Measurements from ENCODE around the gene SORCS2. TPM values are rescaled to one million over a fixed set of nuclear protein-coding genes. Genes with fewer than 3 reads are reported as not detected.
A peak's percentile ranks its signal among the peaks of the same experiment; 100 is the strongest.

The SORCS2 gene
- total RNA-seq, 1 donor from 2014 or later: 3.1 TPM

DNA sequence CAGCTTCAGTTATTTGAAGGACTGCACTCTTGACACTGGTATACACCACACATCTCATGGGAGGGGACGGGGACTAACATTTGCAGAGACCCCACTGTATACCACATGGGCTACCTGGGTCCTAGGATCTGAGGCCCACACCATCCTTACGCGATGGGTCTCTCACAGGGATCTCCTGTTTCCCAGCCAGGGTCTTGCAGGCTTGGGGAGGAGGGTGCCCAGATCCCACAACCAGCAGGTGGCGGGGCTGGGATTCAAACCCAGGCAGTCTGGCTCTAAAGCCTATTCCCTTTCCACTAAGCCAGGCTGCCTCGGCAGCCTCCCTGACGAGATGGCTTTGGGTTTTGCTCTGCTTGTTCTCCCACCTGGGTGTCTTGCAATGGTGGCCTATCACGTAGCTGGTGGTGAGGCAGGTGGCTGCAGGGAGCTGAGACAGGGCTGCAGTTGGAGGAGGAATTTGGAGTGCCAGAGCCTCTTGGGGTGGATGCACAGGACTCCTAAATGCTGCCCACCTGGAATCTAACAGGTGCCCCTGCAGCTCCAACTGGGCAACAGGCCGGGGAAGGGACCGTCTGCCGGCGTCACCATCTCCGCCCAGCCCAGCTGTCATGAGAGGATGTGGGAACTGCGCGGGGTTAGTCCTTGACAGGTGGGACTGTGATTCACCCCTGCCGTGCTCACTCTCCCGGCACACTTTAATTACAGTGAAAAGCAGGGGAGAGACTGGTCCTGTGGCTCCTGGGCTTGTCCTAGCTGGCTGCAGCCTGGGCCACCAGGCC lies 131.7 kb downstream of the SORCS2 start:
- Histone ChIP-seq H3K27ac (ENCODE audit: low read depth, low read length) (no peak overlapping the region), H3K27me3 (ENCODE audit: control insufficient read depth in 3 of 3, insufficient read depth in 3 of 3, low read length in 3 of 3) (peaks cover 0 to 16% (median 11%) of the 10 kb centered on the region in 3 donors), H3K9me3 (ENCODE audit: control insufficient read depth in 3 of 3, low read length in 3 of 3) (no peaks in the 10 kb centered on the region), H3K9ac (ENCODE audit: low read depth in 1 of 3, low read length in 3 of 3) (no peak overlapping the region), H3K4me1 (ENCODE audit: control insufficient read depth in 3 of 3, insufficient read depth in 3 of 3, low read length in 3 of 3) (peaks cover 3 to 7% (median 5%) of the 10 kb centered on the region in 3 donors), H3K36me3 (ENCODE audit: control insufficient read depth in 3 of 3, insufficient read depth in 3 of 3, low read length in 3 of 3) (no peaks in the 10 kb centered on the region), H3K4me3 (ENCODE audit: low read length in 3 of 3) (no peak overlapping the region)

DNA sequence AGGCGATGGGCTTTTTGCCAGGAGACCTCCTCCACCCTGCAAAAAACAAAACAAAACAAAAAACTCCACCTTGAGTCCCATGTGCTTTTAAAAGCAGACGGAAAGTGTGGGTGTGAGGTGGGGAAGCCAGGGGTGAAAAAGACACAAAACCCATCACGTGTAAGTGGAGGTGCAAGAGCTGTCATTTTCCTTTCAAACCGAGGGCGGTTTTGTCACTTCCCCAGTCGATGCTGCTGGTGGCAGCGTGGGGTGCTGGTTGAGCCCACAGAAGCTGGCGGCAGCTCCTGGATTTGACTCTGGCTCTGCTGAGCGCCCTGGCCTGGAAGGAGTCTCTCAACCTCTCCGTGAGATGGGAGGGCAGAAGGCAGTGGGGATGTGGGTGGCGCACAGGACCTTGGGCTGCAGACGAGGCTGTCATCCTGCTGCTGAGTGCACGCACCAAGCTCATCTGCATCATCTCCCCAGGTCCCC lies 132.3 kb downstream of the SORCS2 start:
- no peaks in the 10 kb centered on the region for H3K36me3 ChIP-seq (ENCODE audit: control insufficient read depth in 3 of 3, insufficient read depth in 3 of 3, low read length in 3 of 3)

DNA sequence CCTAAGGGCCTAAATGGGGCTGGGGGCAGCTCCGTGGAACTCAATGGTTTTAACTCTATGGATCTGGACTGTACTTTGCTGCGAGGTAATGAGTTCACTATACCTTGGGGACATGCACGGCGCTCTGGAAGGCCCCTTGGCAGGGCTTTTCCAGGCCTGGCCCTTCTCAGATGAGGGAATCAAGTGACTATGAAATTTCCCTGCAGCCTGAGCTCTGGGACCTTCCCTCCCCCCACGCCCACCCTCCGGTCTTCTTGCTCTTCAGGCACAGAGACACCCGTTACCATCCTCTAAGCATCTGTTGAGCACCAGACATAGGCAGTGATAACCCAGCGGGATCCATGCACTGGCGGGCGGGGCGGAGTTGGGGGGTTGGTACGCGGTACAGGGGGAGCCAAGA lies 133.2 kb downstream of the SORCS2 start:
- Histone ChIP-seq H3K9ac (ENCODE audit: low read depth in 1 of 3, low read length in 3 of 3) (no peak overlapping the region), H3K27me3 (ENCODE audit: control insufficient read depth in 3 of 3, insufficient read depth in 3 of 3, low read length in 3 of 3) (peaks cover 0 to 19% (median 16%) of the 10 kb centered on the region in 3 donors), H3K9me3 (ENCODE audit: control insufficient read depth in 3 of 3, low read length in 3 of 3) (no peaks in the 10 kb centered on the region), H3K36me3 (ENCODE audit: control insufficient read depth in 3 of 3, insufficient read depth in 3 of 3, low read length in 3 of 3) (no peaks in the 10 kb centered on the region), H3K4me1 (ENCODE audit: control insufficient read depth in 3 of 3, insufficient read depth in 3 of 3, low read length in 3 of 3) (peaks cover 6 to 12% (median 9%) of the 10 kb centered on the region in 3 donors), H3K4me3 (ENCODE audit: low read length in 3 of 3) (no peak overlapping the region), H3K27ac (ENCODE audit: low read depth, low read length) (no peak overlapping the region)

More for the DNA sequence above, 132.3 kb downstream of the SORCS2 start:
- Histone ChIP-seq H3K9me3 (ENCODE audit: control insufficient read depth in 3 of 3, low read length in 3 of 3) (no peaks in the 10 kb centered on the region), H3K4me1 (ENCODE audit: control insufficient read depth in 3 of 3, insufficient read depth in 3 of 3, low read length in 3 of 3) (peaks cover 6 to 12% (median 9%) of the 10 kb centered on the region in 3 donors), H3K9ac (ENCODE audit: low read depth in 1 of 3, low read length in 3 of 3) (no peak overlapping the region), H3K4me3 (ENCODE audit: low read length in 3 of 3) (no peak overlapping the region), H3K27ac (ENCODE audit: low read depth, low read length) (no peak overlapping the region), H3K27me3 (ENCODE audit: control insufficient read depth in 3 of 3, insufficient read depth in 3 of 3, low read length in 3 of 3) (peaks cover 0 to 16% (median 11%) of the 10 kb centered on the region in 3 donors)

DNA sequence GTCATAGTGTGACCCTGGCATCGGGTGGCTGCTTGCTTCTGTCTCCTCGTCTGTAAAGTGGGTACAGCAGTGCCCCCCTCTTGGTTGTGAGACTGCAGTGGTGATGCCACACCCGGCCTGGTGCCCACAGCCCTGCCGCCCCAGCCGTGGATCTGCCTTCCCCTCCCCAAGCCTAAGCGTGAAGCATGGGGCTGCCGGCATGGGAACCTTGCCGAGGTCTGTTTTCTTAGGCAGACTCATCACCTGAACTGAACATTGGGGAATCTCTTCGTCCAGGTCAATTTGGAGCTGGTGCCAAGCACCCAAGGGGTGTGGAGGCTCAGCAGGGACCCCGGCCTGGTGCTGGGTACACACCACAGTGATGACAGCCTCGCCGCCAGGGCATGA lies 134.0 kb downstream of the SORCS2 start:
- peaks cover 6 to 12% (median 9%) of the 10 kb centered on the region in 3 donors for H3K4me1 ChIP-seq (ENCODE audit: control insufficient read depth in 3 of 3, insufficient read depth in 3 of 3, low read length in 3 of 3)
- H3K9me3 ChIP-seq (ENCODE audit: control insufficient read depth in 3 of 3, low read length in 3 of 3): no peaks in the 10 kb centered on the region
- H3K36me3 ChIP-seq (ENCODE audit: control insufficient read depth in 3 of 3, insufficient read depth in 3 of 3, low read length in 3 of 3): no peaks in the 10 kb centered on the region
- no peak overlapping the region for H3K9ac ChIP-seq (ENCODE audit: low read depth in 1 of 3, low read length in 3 of 3)
- H3K27me3 ChIP-seq (ENCODE audit: control insufficient read depth in 3 of 3, insufficient read depth in 3 of 3, low read length in 3 of 3): peaks cover 0 to 20% (median 19%) of the 10 kb centered on the region in 3 donors
- no peak overlapping the region for H3K27ac ChIP-seq (ENCODE audit: low read depth, low read length)
- no peak overlapping the region for H3K4me3 ChIP-seq (ENCODE audit: low read length in 3 of 3)

DNA sequence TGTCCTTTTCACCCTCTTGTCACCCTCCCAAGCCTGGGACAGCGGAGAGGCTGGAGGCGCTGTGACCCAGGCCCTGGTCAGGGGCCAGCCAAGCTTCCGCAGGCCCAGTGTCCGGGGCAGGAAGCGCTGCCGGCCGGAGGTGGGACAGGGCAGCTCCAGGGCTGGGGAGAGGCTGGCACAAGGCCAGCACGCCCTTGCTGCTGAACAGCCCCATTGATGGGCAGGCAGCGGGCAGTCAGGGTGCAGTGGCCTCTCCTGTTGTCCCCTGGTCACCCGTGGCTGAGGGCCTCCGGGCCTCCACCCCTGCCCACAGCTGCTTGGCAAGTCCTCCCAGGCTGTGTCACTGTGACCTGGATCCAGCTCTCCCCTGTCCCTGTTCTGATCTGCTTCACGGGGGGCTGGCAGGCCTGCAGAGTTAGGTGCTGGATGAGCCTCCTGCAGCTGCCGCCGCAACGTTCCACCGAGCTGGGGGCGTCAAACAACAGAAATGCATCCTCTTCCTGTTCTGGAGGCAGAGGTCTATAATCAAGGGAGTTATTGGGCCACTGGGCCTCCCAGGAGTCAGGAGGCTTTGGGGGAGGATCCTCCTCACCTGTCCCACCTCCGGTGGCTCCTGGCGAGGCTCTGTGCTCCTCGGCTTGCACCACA lies 134.5 kb downstream of the SORCS2 start:
- Histone ChIP-seq H3K4me1 (ENCODE audit: control insufficient read depth in 3 of 3, insufficient read depth in 3 of 3, low read length in 3 of 3) (peaks cover 6 to 12% (median 9%) of the 10 kb centered on the region in 3 donors), H3K4me3 (ENCODE audit: low read length in 3 of 3) (no peak overlapping the region), H3K27me3 (ENCODE audit: control insufficient read depth in 3 of 3, insufficient read depth in 3 of 3, low read length in 3 of 3) (peaks cover 0 to 20% (median 19%) of the 10 kb centered on the region in 3 donors), H3K9me3 (ENCODE audit: control insufficient read depth in 3 of 3, low read length in 3 of 3) (no peaks in the 10 kb centered on the region), H3K27ac (ENCODE audit: low read depth, low read length) (no peak overlapping the region), H3K9ac (ENCODE audit: low read depth in 1 of 3, low read length in 3 of 3) (no peak overlapping the region), H3K36me3 (ENCODE audit: control insufficient read depth in 3 of 3, insufficient read depth in 3 of 3, low read length in 3 of 3) (no peaks in the 10 kb centered on the region)

DNA sequence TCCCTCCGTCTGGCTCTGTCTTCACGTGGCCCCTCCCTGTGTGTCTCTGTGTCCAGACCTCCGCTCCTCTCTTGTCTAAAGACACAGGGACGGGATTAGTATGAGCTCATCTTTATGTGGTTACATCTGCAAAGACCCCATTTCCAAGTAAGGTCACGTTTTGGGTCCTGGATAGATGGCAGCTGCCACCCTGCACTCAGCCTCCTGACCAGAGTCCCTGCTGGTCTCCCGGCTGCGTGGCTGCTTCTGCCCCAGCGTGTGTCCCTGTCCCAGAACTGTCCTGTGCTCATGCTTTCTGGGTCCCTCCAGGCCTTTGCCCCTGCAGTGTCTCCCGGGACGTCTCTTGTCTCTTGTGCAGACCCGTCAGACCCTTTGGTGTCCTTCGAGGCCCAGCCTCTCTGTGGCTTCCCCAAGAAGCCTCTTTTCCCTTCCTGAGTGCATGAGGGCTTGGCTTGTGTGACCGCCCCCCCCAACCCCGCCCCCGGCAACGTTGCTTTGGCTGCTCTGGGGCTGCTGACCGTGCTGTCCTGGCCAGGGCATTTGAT lies 135.1 kb downstream of the SORCS2 start:
- H3K27me3 ChIP-seq (ENCODE audit: control insufficient read depth in 3 of 3, insufficient read depth in 3 of 3, low read length in 3 of 3): peaks cover 0 to 20% (median 14%) of the 10 kb centered on the region in 3 donors
- no peak overlapping the region for H3K4me3 ChIP-seq (ENCODE audit: low read length in 3 of 3)
- no peak overlapping the region for H3K27ac ChIP-seq (ENCODE audit: low read depth, low read length)
- H3K4me1 ChIP-seq (ENCODE audit: control insufficient read depth in 3 of 3, insufficient read depth in 3 of 3, low read length in 3 of 3): peaks cover 6 to 12% (median 10%) of the 10 kb centered on the region in 3 donors
- no peak overlapping the region for H3K9ac ChIP-seq (ENCODE audit: low read depth in 1 of 3, low read length in 3 of 3)
- H3K36me3 ChIP-seq (ENCODE audit: control insufficient read depth in 3 of 3, insufficient read depth in 3 of 3, low read length in 3 of 3): no peaks in the 10 kb centered on the region
- no peaks in the 10 kb centered on the region for H3K9me3 ChIP-seq (ENCODE audit: control insufficient read depth in 3 of 3, low read length in 3 of 3)

DNA sequence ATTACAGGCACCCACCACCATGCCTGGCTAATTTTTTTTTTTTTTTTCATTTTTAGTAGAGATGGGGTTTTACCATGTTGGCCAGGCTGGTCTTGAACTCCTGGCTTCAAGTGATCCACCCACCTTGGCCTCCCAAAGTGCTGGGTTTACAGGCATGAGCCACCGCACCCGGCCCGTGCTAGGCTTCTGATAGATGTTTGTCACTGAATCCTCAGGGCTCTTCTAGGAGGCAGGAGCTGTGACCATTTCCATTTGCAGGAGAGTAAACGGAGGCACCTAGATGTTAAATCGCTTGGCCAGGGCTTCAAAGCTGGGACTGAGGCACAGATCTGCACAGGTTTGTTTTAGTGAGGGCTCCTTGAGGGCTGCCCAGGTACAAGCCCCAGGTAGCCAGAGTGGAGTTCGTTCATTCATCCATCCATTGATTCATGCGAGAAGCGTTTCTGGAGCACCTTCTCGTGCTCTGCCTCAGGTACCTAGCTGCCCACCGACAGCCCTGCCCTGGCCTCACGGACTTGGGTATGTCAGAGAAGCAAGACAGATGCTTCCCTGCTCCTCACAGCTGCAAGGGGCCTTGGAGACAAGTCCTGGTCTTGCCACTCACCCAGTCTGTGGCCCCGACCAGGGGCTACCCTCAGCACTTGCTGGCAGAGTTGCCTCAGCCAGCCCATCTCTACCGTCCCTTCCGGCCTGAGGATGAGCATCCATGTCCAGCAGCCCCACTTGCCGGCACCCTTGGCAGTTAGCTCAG lies 136.0 kb downstream of the SORCS2 start:
- Histone ChIP-seq H3K9ac (ENCODE audit: low read depth in 1 of 3, low read length in 3 of 3) (no peak overlapping the region), H3K4me1 (ENCODE audit: control insufficient read depth in 3 of 3, insufficient read depth in 3 of 3, low read length in 3 of 3) (peaks cover 8 to 21% (median 11%) of the 10 kb centered on the region in 3 donors), H3K27me3 (ENCODE audit: control insufficient read depth in 3 of 3, insufficient read depth in 3 of 3, low read length in 3 of 3) (peaks cover 0 to 20% (median 14%) of the 10 kb centered on the region in 3 donors), H3K27ac (ENCODE audit: low read depth, low read length) (no peak overlapping the region), H3K4me3 (ENCODE audit: low read length in 3 of 3) (no peak overlapping the region), H3K36me3 (ENCODE audit: control insufficient read depth in 3 of 3, insufficient read depth in 3 of 3, low read length in 3 of 3) (no peaks in the 10 kb centered on the region), H3K9me3 (ENCODE audit: control insufficient read depth in 3 of 3, low read length in 3 of 3) (no peaks in the 10 kb centered on the region)

DNA sequence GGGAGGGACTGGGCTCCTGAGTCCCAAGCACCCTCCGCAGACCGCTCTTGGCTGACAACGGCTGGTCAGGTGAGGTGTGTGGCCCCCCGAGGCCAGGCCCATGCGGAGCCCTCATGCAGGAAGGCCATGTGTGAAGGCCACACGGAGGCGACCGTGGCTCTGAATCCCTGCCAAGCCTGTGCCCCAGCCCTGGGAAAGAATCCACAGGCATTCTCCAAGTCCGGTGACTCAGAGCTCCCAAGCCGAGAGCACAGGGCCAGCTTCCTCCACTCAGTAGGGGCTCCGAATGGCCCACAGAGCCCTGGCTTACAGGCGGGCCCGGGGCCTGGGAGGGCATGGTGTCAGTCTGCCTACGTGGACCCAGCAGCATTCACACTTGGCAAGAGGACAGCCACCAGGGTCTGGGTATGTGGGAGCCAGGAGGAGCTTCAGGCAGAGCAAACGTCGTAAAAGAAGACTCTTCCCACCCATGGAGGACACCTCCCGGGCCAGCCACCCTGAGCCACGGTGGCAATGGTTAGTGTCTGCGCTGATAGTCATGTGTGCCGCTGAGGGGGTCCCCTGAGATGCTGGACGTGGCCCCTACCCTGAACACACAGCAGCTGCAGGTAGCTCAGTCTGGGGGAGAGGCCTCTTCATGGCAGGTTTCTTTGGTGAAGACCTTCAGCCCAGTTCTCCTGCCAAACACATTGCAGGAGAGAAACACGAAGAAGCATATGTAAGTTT lies 136.7 kb downstream of the SORCS2 start:
- peaks cover 0 to 20% (median 14%) of the 10 kb centered on the region in 3 donors for H3K27me3 ChIP-seq (ENCODE audit: control insufficient read depth in 3 of 3, insufficient read depth in 3 of 3, low read length in 3 of 3)
- no peaks in the 10 kb centered on the region for H3K36me3 ChIP-seq (ENCODE audit: control insufficient read depth in 3 of 3, insufficient read depth in 3 of 3, low read length in 3 of 3)
- H3K9me3 ChIP-seq (ENCODE audit: control insufficient read depth in 3 of 3, low read length in 3 of 3): no peaks in the 10 kb centered on the region
- no peak overlapping the region for H3K4me3 ChIP-seq (ENCODE audit: low read length in 3 of 3)
- H3K4me1 ChIP-seq (ENCODE audit: control insufficient read depth in 3 of 3, insufficient read depth in 3 of 3, low read length in 3 of 3): peaks cover 8 to 23% (median 11%) of the 10 kb centered on the region in 3 donors
- H3K27ac ChIP-seq (ENCODE audit: low read depth, low read length): no peak overlapping the region
- peak overlapping the region in 1 of 3 donors; percentile 8 for H3K9ac ChIP-seq (ENCODE audit: low read depth in 1 of 3, low read length in 3 of 3)

DNA sequence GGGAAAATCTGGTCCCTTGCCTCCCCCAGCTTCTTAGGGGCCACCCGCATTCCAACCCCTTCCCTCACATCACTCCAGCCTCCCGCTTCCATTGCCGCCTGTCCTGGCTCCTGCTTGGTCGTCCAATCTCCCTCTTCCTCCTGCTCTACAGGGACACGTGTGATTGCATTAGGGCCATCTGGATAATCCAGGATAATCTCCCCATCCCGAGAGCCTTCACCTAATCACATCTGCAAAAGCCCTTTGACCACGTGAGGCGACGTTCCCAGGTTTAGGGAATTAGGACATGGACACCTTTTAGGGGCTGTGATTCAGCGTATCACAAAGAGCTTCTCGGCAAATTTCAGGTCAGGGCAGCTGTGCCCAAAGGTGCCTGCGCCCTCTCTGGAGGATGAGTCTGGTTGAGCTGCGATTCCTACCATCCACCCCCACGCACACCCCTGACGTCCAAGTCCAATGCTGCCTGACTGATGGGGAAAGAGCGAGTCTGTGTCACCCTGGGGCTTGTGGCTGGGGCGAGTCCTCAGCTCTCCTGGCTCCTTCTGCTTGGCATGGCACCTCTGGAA lies 137.8 kb downstream of the SORCS2 start:
- no peak overlapping the region for H3K27ac ChIP-seq (ENCODE audit: low read depth, low read length)
- no peaks in the 10 kb centered on the region for H3K36me3 ChIP-seq (ENCODE audit: control insufficient read depth in 3 of 3, insufficient read depth in 3 of 3, low read length in 3 of 3)
- no peak overlapping the region for H3K4me3 ChIP-seq (ENCODE audit: low read length in 3 of 3)
- no peak overlapping the region for H3K9ac ChIP-seq (ENCODE audit: low read depth in 1 of 3, low read length in 3 of 3)
- H3K9me3 ChIP-seq (ENCODE audit: control insufficient read depth in 3 of 3, low read length in 3 of 3): no peaks in the 10 kb centered on the region
- peaks cover 0 to 20% (median 14%) of the 10 kb centered on the region in 3 donors for H3K27me3 ChIP-seq (ENCODE audit: control insufficient read depth in 3 of 3, insufficient read depth in 3 of 3, low read length in 3 of 3)
- peaks cover 8 to 23% (median 11%) of the 10 kb centered on the region in 3 donors for H3K4me1 ChIP-seq (ENCODE audit: control insufficient read depth in 3 of 3, insufficient read depth in 3 of 3, low read length in 3 of 3)

Measured in skeletal muscle tissue (tissue), 4 donors.